ENCODE data around the gene STT3B. TPM values are rescaled to one million over a fixed set of nuclear protein-coding genes. Genes with fewer than 3 reads are reported as not detected.
"Not testable (repeated sequence)": the region's sequence is repeated elsewhere in the genome, so short reads cannot be mapped to it uniquely, and the experiment has no call there.

STT3B gene
- 68.7 TPM for total RNA-seq

- DNase-seq (ENCODE audit: low spot score) (no peak), ATAC-seq (peak; percentile 76)
Observed at GRCh38 chr3:31532587-31533168, at the start of gene STT3B. Gene STT3B, plus strand, starts transcription at chr3:31532925. Its CDS starts 74 bp downstream, at chr3:31532999.

GRCh38 chr3:31483776-31484175 lies 48.9 kb upstream of the STT3B start:
- DNase-seq (ENCODE audit: low spot score) (no peak), ATAC-seq (no peak)

GRCh38 chr3:31485196-31485595 lies 47.5 kb upstream of the STT3B start:
- DNase-seq (ENCODE audit: low spot score), result no peak
- ATAC-seq, result no peak

GRCh38 chr3:31486865-31487533 lies 45.7 kb upstream of the STT3B start:
- no peak for DNase-seq (ENCODE audit: low spot score)
- no peak for ATAC-seq

GRCh38 chr3:31488475-31489017 lies 44.2 kb upstream of the STT3B start:
- DNase-seq (ENCODE audit: low spot score) (no peak), ATAC-seq (no peak)

- no peak for ATAC-seq
- DNase-seq (ENCODE audit: low spot score), result no peak
Observed at GRCh38 chr3:31490502-31490901, 42.2 kb upstream of the STT3B start.

GRCh38 chr3:31491660-31492059 lies 41.1 kb upstream of the STT3B start:
- DNase-seq (ENCODE audit: low spot score) (no peak), ATAC-seq (no peak)

GRCh38 chr3:31493149-31493548 lies 39.6 kb upstream of the STT3B start:
- DNase-seq (ENCODE audit: low spot score) (no peak), ATAC-seq (no peak)

- DNase-seq (ENCODE audit: low spot score) (no peak), ATAC-seq (no peak)
Observed at GRCh38 chr3:31495971-31496665, 36.6 kb upstream of the STT3B start.

GRCh38 chr3:31498791-31499190 lies 33.9 kb upstream of the STT3B start:
- ATAC-seq, result no peak

GRCh38 chr3:31499281-31499680 lies 33.4 kb upstream of the STT3B start:
- ATAC-seq, result no peak

More at GRCh38 chr3:31498791-31499190, 33.9 kb upstream of the STT3B start:
- no peak for DNase-seq (ENCODE audit: low spot score)

GRCh38 chr3:31502803-31503221 lies 29.9 kb upstream of the STT3B start:
- DNase-seq (ENCODE audit: low spot score), result no peak

More at GRCh38 chr3:31499281-31499680, 33.4 kb upstream of the STT3B start:
- no peak for DNase-seq (ENCODE audit: low spot score)

GRCh38 chr3:31503456-31503855 lies 29.3 kb upstream of the STT3B start:
- no peak for DNase-seq (ENCODE audit: low spot score)
- no peak for ATAC-seq

More at GRCh38 chr3:31502803-31503221, 29.9 kb upstream of the STT3B start:
- ATAC-seq, result no peak

GRCh38 chr3:31504230-31504629 lies 28.5 kb upstream of the STT3B start:
- DNase-seq (ENCODE audit: low spot score) (no peak), ATAC-seq (peak; percentile 85)

GRCh38 chr3:31505371-31506048 lies 27.2 kb upstream of the STT3B start:
- no peak for DNase-seq (ENCODE audit: low spot score)
- ATAC-seq, result no peak

- DNase-seq (ENCODE audit: low spot score); ATAC-seq: not testable (repeated sequence)
Observed at GRCh38 chr3:31506515-31506914, 26.2 kb upstream of the STT3B start.

GRCh38 chr3:31508452-31509146 lies 24.1 kb upstream of the STT3B start:
- DNase-seq (ENCODE audit: low spot score), result no peak
- ATAC-seq, result no peak

- no peak for DNase-seq (ENCODE audit: low spot score)
- ATAC-seq, result no peak
Observed at GRCh38 chr3:31509147-31509728, 23.5 kb upstream of the STT3B start.

GRCh38 chr3:31514570-31514969 lies 18.2 kb upstream of the STT3B start:
- DNase-seq (ENCODE audit: low spot score) (no peak), ATAC-seq (no peak)
